Cardiac fibroblast (primary cell): Measurements from ENCODE around the gene CD7.

Source experiments
- DNase-seq, 2 donors: peaks; one replicate each; pipeline versions ENCODE4 v3.0.0 to v3.0.0-alpha.2; 2010; ENCODE audit warnings: low read depth in 2 of 2
- H3K4me3 ChIP-seq, 2 donors: replicated peaks in 1 of 2; 1 replicate in 1 of 2; 2 replicates in 1 of 2; pipeline ENCODE4 v1.5.1; 2011; ENCODE audit warnings: low read depth in 2 of 2, low read length in 2 of 2, mild to moderate bottlenecking in 2 of 2, moderate library complexity in 1 of 2
- CTCF ChIP-seq: IDR thresholded peaks from one replicate; pipeline ENCODE4 v1.5.1; 2011; ENCODE audit warnings: low read depth, mild to moderate bottlenecking, low read length, inconsistent platforms

CD7 gene

GRCh38 chr17:82310877-82311276, 6.5 kb downstream of the CD7 start:
- no peak for TF ChIP-seq CTCF
- no peak for DNase-seq
- H3K4me3 ChIP-seq, result no peak overlapping the region

- no peak for DNase-seq
- H3K4me3 ChIP-seq, result no peak overlapping the region
- no peak for TF ChIP-seq CTCF
Observed at GRCh38 chr17:82309656-82310570, 7.5 kb downstream of the CD7 start.

GRCh38 chr17:82305727-82306300, 11.6 kb downstream of the CD7 start:
- no peak for TF ChIP-seq CTCF
- no peak overlapping the region for H3K4me3 ChIP-seq
- no peak for DNase-seq

- no peak overlapping the region for H3K4me3 ChIP-seq
- no peak for TF ChIP-seq CTCF
- no peak for DNase-seq
Observed at GRCh38 chr17:82304826-82305726, 12.3 kb downstream of the CD7 start.

GRCh38 chr17:82303944-82304808, 13.2 kb downstream of the CD7 start:
- H3K4me3 ChIP-seq, result no peak overlapping the region
- DNase-seq, result peak in 1 of 2 donors; percentile 73
- TF ChIP-seq CTCF, result no peak
